ENCODE measurements around the gene KRTAP2-1. TPM values are rescaled to one million over a fixed set of nuclear protein-coding genes. Genes with fewer than 3 reads are reported as not detected.
A peak's percentile ranks its signal among the peaks of the same experiment; 100 is the strongest.

The KRTAP2-1 gene
- total RNA-seq, 1 donor = not detected

GRCh38 chr17:41024697-41025096 lies 22.4 kb downstream of the KRTAP2-1 start:
- H3K36me3 ChIP-seq (ENCODE audit: insufficient read depth, low read length) = no peaks in the 10 kb centered on the region
- TF ChIP-seq, protein P1, sequence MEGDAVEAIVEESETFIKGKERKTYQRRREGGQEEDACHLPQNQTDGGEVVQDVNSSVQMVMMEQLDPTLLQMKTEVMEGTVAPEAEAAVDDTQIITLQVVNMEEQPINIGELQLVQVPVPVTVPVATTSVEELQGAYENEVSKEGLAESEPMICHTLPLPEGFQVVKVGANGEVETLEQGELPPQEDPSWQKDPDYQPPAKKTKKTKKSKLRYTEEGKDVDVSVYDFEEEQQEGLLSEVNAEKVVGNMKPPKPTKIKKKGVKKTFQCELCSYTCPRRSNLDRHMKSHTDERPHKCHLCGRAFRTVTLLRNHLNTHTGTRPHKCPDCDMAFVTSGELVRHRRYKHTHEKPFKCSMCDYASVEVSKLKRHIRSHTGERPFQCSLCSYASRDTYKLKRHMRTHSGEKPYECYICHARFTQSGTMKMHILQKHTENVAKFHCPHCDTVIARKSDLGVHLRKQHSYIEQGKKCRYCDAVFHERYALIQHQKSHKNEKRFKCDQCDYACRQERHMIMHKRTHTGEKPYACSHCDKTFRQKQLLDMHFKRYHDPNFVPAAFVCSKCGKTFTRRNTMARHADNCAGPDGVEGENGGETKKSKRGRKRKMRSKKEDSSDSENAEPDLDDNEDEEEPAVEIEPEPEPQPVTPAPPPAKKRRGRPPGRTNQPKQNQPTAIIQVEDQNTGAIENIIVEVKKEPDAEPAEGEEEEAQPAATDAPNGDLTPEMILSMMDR (IDR thresholded peaks at IDR 0.05; ENCODE audit: extremely low read depth, low read depth, low read length) = no peak
- DNase-seq (ENCODE audit: insufficient read length, low spot score, missing footprints) = peak; percentile 78
- no peak overlapping the region for H2AFZ ChIP-seq (ENCODE audit: low read length)
- no peaks in the 10 kb centered on the region for H4K20me1 ChIP-seq (ENCODE audit: insufficient read depth, low read length)
- H3K4me1 ChIP-seq (ENCODE audit: insufficient read depth, low read length) = peaks cover 36% of the 10 kb centered on the region
- peak overlapping the region; percentile 42 for H3K4me2 ChIP-seq (ENCODE audit: insufficient read depth, low read length)
- no peaks in the 10 kb centered on the region for H3K27me3 ChIP-seq (ENCODE audit: insufficient read depth, low read length)
- H3K9me3 ChIP-seq (ENCODE audit: low read depth, low read length) = peaks cover 4% of the 10 kb centered on the region
- H3K79me2 ChIP-seq (ENCODE audit: insufficient read depth, low read length) = no peaks in the 10 kb centered on the region
- H3K27ac ChIP-seq (ENCODE audit: low read depth, low read length) = peak overlapping the region; percentile 60
- H3K4me3 ChIP-seq (ENCODE audit: insufficient read depth, low read length) = no peak overlapping the region

DNA sequence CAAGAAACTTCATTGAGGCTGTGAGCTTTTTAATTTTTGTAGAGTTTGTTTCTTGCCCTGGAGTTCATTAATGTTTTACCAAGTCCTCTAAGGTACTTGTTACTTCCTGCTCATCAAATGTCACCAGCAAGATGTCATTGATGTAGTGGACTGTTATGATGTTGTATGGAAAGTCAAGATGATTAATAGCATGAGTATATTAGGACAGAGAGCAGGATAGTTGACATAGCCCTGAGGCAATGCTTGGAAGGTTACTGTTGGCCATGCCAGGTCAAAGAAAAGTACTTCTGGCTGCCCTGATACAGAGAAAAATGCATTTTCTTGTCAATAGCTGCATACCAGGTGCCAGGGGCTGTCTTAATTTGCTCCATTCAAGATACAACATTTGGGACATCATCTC lies 26.8 kb downstream of the KRTAP2-1 start:
- no peaks in the 10 kb centered on the region for H3K27me3 ChIP-seq (ENCODE audit: insufficient read depth, low read length)
- H3K4me3 ChIP-seq (ENCODE audit: insufficient read depth, low read length) = no peak overlapping the region
- no peak overlapping the region for H3K27ac ChIP-seq (ENCODE audit: low read depth, low read length)
- no peak for DNase-seq (ENCODE audit: insufficient read length, low spot score, missing footprints)
- TF ChIP-seq, protein P1 (IDR thresholded peaks at IDR 0.05; ENCODE audit: extremely low read depth, low read depth, low read length) = no peak
- H4K20me1 ChIP-seq (ENCODE audit: insufficient read depth, low read length) = no peaks in the 10 kb centered on the region
- no peak overlapping the region for H3K4me2 ChIP-seq (ENCODE audit: insufficient read depth, low read length)
- no peaks in the 10 kb centered on the region for H3K79me2 ChIP-seq (ENCODE audit: insufficient read depth, low read length)
- peaks cover 12% of the 10 kb centered on the region for H3K4me1 ChIP-seq (ENCODE audit: insufficient read depth, low read length)
- no peak overlapping the region for H2AFZ ChIP-seq (ENCODE audit: low read length)
- peaks cover 4% of the 10 kb centered on the region for H3K9me3 ChIP-seq (ENCODE audit: low read depth, low read length)
- no peaks in the 10 kb centered on the region for H3K36me3 ChIP-seq (ENCODE audit: insufficient read depth, low read length)

DNA sequence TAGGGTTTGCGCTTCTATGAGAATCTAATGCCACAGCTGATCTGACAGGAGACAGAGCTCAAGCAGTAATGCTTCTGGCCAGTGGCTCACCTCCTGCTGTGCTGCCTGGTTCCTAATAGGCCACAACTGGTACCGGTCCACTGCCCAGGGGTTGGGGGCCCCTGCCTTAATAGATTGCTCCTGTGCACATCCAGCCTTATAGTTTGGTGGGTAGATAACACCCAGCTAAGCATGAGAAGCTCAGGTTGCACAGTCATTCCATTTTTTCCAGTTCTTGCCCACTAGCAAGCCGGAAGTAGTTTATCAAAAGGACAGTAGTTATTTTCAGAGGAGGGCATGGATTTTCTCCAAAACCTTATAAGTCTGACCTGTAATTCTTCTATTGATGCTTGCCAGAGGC lies 27.7 kb downstream of the KRTAP2-1 start:
- no peak overlapping the region for H3K4me3 ChIP-seq (ENCODE audit: insufficient read depth, low read length)
- H2AFZ ChIP-seq (ENCODE audit: low read length) = no peak overlapping the region
- H3K4me2 ChIP-seq (ENCODE audit: insufficient read depth, low read length) = no peak overlapping the region
- no peak overlapping the region for H3K27ac ChIP-seq (ENCODE audit: low read depth, low read length)
- H3K79me2 ChIP-seq (ENCODE audit: insufficient read depth, low read length) = no peaks in the 10 kb centered on the region
- no peaks in the 10 kb centered on the region for H3K27me3 ChIP-seq (ENCODE audit: insufficient read depth, low read length)
- peaks cover 4% of the 10 kb centered on the region for H3K9me3 ChIP-seq (ENCODE audit: low read depth, low read length)
- peaks cover 3% of the 10 kb centered on the region for H3K4me1 ChIP-seq (ENCODE audit: insufficient read depth, low read length)
- TF ChIP-seq, protein P1 (IDR thresholded peaks at IDR 0.05; ENCODE audit: extremely low read depth, low read depth, low read length) = no peak
- no peak for DNase-seq (ENCODE audit: insufficient read length, low spot score, missing footprints)
- no peaks in the 10 kb centered on the region for H4K20me1 ChIP-seq (ENCODE audit: insufficient read depth, low read length)
- no peaks in the 10 kb centered on the region for H3K36me3 ChIP-seq (ENCODE audit: insufficient read depth, low read length)

- no peak for DNase-seq (ENCODE audit: insufficient read length, low spot score, missing footprints)
- Histone ChIP-seq H3K27me3 (ENCODE audit: insufficient read depth, low read length) (no peaks in the 10 kb centered on the region), H3K36me3 (ENCODE audit: insufficient read depth, low read length) (no peaks in the 10 kb centered on the region), H3K4me2 (ENCODE audit: insufficient read depth, low read length) (no peak overlapping the region), H3K27ac (ENCODE audit: low read depth, low read length) (no peak overlapping the region), H3K9me3 (ENCODE audit: low read depth, low read length) (peaks cover 4% of the 10 kb centered on the region), H3K4me3 (ENCODE audit: insufficient read depth, low read length) (no peak overlapping the region), H4K20me1 (ENCODE audit: insufficient read depth, low read length) (no peaks in the 10 kb centered on the region), H2AFZ (ENCODE audit: low read length) (peak overlapping the region; percentile 13), H3K79me2 (ENCODE audit: insufficient read depth, low read length) (no peaks in the 10 kb centered on the region), H3K4me1 (ENCODE audit: insufficient read depth, low read length) (no peaks in the 10 kb centered on the region)
- TF ChIP-seq, protein P1 (IDR thresholded peaks at IDR 0.05; ENCODE audit: extremely low read depth, low read depth, low read length) = no peak
Observed at GRCh38 chr17:41018541-41018940, 28.6 kb downstream of the KRTAP2-1 start.
